Left lobe of liver (tissue), 2 donors: Measurements from ENCODE around the gene COL11A1. TPM values are rescaled to one million over a fixed set of nuclear protein-coding genes. Genes with fewer than 3 reads are reported as not detected.
"Not testable (repeated sequence)": the region's sequence is repeated elsewhere in the genome, so short reads cannot be mapped to it uniquely, and the experiment has no call there.

ENCODE experiments used
- ATAC-seq: fragments of 200-7000 bp; cut with Tn5 transposase; one replicate; pipeline ENCODE4 v1.9.1; 2020; ENCODE audit warnings: mild to moderate bottlenecking, moderate library complexity
- DNase-seq: peaks from one replicate; pipeline ENCODE4 v3.0.0-alpha.2; 2020; ENCODE audit warnings: low spot score
- total RNA-seq: library from RNA; stranded (reverse); gene quantifications from one replicate; pipeline ENCODE4 v1.2.1, GENCODE V29; 2021
- donor health status: DM: no; HTN: no; CAD: no; lungs with moderate emphysema.
- donor health status: DM: no; HTN: yes; CAD: no.

COL11A1 gene
- total RNA-seq, 1 donor from 2014 or later = 0.08 TPM

DNA sequence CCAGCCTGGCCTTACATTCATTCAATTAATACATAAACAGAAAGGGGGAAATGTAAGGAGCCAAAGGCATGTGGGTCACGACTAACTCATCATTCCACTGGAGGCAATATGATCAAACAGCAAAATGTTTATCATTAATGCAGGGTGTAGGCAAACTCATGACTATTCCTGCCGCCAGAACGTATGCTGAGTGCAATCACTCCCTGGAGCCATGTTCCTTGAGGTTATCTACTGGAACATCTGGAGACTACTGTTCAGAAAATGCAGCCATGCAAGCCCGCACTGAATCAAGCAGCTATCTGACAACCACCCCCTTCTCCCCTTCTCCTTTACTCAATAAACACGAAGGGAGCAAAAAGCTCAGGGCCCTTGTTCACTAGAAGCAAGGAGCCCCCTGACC, 267.6 kb downstream of the COL11A1 start:
- no peak for ATAC-seq

DNA sequence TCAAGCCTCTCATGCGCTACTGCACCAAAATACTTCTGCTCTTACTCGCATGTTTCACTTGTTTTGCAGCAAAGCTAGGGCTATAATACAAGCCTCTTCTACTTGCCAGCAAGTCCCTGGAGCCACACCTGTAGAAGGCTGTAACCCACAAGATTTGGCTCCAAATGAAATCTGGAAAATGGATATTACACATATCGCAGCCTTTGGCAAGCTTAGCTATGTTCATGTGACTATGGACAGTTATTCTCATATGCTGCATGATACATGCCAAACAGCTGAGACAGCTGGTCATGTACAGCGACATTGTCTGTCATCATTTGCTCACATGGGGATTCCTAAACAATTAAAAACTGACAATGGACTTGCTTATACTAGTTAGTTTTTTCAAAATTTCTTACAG, 270.3 kb downstream of the COL11A1 start:
- ATAC-seq (no peak), DNase-seq (no peak)

More for the DNA sequence above, 267.6 kb downstream of the COL11A1 start:
- DNase-seq = no peak

DNA sequence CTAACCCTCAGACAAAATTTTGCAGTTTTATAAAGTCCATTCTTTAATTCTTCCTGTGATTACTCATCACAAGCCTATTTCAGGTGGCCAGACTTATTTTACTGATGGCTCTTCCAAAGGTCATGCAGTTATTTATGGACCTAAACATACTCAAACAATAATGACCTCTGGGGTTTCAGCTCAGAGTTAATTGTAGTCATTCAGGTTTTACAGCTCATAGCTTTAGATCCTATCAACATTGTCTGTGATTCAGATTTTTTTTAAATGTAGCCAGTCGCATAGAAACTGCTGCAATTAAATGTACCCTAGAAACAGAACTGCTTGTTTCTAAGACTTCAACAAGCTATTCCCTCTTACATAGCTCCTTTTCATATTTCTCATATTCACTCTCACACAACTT, 270.8 kb downstream of the COL11A1 start:
- no peak for ATAC-seq
- no peak for DNase-seq

DNA sequence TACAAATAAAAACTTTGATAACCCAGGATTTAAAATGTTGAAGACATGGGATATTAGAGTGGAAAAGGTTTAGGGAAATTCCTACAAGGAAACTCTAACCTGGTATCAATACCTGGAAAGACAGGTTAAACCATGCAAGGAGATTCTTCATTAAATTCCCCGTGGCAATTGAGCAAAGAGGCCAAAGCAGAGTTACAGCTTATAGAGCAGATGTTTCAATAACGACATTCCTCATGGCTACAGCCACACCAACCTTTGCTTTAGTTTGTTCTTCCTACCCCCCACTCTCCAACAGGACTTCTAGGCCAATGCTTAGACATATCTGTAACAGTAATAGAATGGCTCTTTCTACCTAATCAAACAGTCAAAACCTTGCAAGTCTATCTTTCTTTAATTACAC, 271.3 kb downstream of the COL11A1 start:
- ATAC-seq = no peak
- DNase-seq = no peak

DNA sequence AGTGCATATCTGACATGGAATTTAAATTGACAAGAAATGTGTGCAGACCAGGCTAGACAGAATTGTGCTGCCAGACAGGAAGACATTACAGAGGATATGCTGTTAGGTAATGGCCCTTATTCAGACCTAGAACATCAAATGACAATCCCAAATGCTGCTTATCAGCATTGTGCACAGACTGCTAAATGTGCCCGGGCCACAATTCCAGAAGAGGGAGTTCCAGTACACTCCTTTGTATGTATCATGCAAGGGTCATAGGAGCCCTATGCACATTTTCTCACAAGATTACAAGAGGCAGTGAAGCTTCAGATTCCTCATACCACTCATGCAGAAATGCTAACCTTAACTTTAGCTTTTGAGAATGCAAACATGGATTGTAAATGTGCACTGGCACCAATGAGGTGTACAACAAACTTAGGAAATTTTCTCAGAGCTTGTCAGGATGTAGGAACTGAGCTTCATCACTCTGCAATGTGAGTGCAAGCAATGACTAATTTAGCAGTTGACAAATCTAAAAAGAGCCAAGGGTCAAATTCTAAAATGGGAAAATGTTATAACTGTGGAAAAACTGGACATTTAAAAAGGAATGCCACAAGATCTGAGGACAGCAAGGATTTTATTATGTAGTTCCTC, 273.5 kb downstream of the COL11A1 start:
- DNase-seq (no peak), ATAC-seq (no peak)

DNA sequence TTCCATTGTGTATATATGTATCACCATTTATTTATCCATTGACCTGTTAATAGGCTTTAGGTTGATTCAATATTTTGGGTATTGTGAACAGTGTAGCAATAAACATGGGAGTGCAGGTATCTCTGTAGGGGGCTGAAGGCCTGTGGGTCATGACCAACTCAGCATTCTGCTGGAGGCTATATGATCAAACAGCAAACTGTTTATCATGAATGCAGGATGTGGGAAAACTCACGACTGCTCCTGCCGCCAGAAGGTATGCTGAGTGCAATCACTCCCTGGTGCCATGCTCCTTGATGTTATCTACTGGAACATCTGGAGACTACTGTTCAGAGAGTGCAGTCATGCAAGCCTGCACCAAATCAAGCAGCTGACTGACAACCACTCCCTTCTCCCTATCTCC, 275.2 kb downstream of the COL11A1 start:
- ATAC-seq = no peak
- no peak for DNase-seq

DNA sequence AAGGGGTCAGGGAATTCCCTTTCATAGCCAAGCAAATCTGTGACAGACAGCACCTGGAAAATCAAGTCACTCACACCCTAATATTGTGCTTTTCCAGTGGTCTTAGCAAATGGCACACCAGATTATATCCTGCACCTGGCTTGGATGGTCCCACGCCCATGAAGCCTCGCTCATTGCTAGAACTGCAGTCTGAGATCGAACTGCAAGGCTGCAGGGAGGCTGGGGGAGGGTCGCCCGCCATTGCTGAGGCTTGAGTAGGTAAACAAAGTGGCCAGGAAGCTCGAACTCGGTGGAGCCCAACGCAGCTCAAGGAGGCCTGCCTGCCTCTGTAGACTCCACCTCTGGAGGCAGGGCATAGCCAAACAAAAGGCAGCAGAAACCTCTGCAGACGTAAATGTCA, 281.6 kb downstream of the COL11A1 start:
- not testable (repeated sequence) for DNase-seq, ATAC-seq
